Astrocyte (in vitro differentiated cells and primary cell): ENCODE measurements around the gene LRRC19. TPM values are rescaled to one million over a fixed set of nuclear protein-coding genes. Genes with fewer than 3 reads are reported as not detected.

Source experiments
- DNase-seq: peaks from one replicate; pipeline ENCODE4 v3.0.0-alpha.2; 2010; ENCODE audit warnings: low read depth
- FAIRE-seq: peaks from 2 replicates; lab custom pipeline; 2011; peaks lifted over from hg19 to GRCh38; lab: Jason Lieb, UNC
- H2AFZ ChIP-seq: 2 replicates; pipeline ENCODE4 v1.6.0; 2012; ENCODE audit warnings: low read depth, low read length, inconsistent platforms
- H3K27ac ChIP-seq: 2 replicates; pipeline ENCODE4 v1.5.1; 2011; ENCODE audit warnings: low read depth, low read length, inconsistent platforms
- H3K27me3 ChIP-seq: 2 replicates; pipeline ENCODE4 v1.6.0; 2011; ENCODE audit warnings: low read length, inconsistent platforms; ENCODE audit not compliant: insufficient read depth
- H3K36me3 ChIP-seq: 2 replicates; pipeline ENCODE4 v1.5.1; 2011; ENCODE audit warnings: low read length, inconsistent platforms; ENCODE audit not compliant: insufficient read depth
- H3K4me1 ChIP-seq: 2 replicates; pipeline ENCODE4 v1.5.1; 2011; ENCODE audit warnings: low read length, inconsistent platforms; ENCODE audit not compliant: insufficient read depth
- H3K4me2 ChIP-seq: 2 replicates; pipeline ENCODE4 v1.6.0; 2012; ENCODE audit warnings: low read length, inconsistent platforms
- H3K4me3 ChIP-seq: 2 replicates; pipeline ENCODE4 v1.5.1; 2011; ENCODE audit warnings: low read depth, mild to moderate bottlenecking, low read length, inconsistent platforms; ENCODE audit not compliant: insufficient read depth
- H3K79me2 ChIP-seq: 2 replicates; pipeline ENCODE4 v1.6.0; 2012; ENCODE audit warnings: mild to moderate bottlenecking, low read length, inconsistent platforms; ENCODE audit not compliant: insufficient read depth
- H3K9ac ChIP-seq: 2 replicates; pipeline ENCODE4 v1.6.0; 2012; ENCODE audit warnings: mild to moderate bottlenecking, low read length, inconsistent platforms
- H3K9me3 ChIP-seq: 2 replicates; pipeline ENCODE4 v1.5.1; 2012; ENCODE audit warnings: low read depth, mild to moderate bottlenecking, low read length, inconsistent platforms; ENCODE audit not compliant: insufficient read depth
- H4K20me1 ChIP-seq: 2 replicates; pipeline ENCODE4 v1.6.0; 2012; ENCODE audit warnings: low read length, inconsistent platforms; ENCODE audit not compliant: insufficient read depth
- H3K27ac Mint-ChIP-seq: one replicate; pipeline ENCODE4 v1.8.0; 2021; ENCODE audit warnings: mild to moderate bottlenecking, mixed read lengths; ENCODE audit not compliant: unreplicated experiment
- H3K27me3 Mint-ChIP-seq: one replicate; pipeline ENCODE4 v1.8.0; 2021; ENCODE audit warnings: low read depth, mixed read lengths; ENCODE audit not compliant: unreplicated experiment
- H3K36me3 Mint-ChIP-seq: one replicate; pipeline ENCODE4 v1.8.0; 2021; ENCODE audit warnings: low read depth, mixed read lengths; ENCODE audit not compliant: unreplicated experiment
- H3K4me1 Mint-ChIP-seq: one replicate; pipeline ENCODE4 v1.8.0; 2021; ENCODE audit warnings: low read depth, mixed read lengths; ENCODE audit not compliant: unreplicated experiment
- H3K4me3 Mint-ChIP-seq: one replicate; pipeline ENCODE4 v1.8.0; 2021; ENCODE audit warnings: mild to moderate bottlenecking, moderate library complexity, mixed read lengths; ENCODE audit not compliant: unreplicated experiment
- H3K9me3 Mint-ChIP-seq: one replicate; pipeline ENCODE4 v1.8.0; 2021; ENCODE audit warnings: mild to moderate bottlenecking, mixed read lengths; ENCODE audit not compliant: unreplicated experiment
- CTCF ChIP-seq: IDR thresholded peaks from 2 replicates; pipeline ENCODE4 v1.5.1; 2011; ENCODE audit warnings: low read depth, mild to moderate bottlenecking, inconsistent platforms, low read length, moderate library complexity; ENCODE audit not compliant: insufficient read depth
- EZH2 ChIP-seq: IDR thresholded peaks from 2 replicates; pipeline ENCODE4 v1.6.1; 2012; ENCODE audit warnings: mild to moderate bottlenecking, low read length, inconsistent platforms; ENCODE audit not compliant: insufficient read depth
- total RNA-seq: library from RNA; stranded (reverse); gene quantifications from 2 replicates; pipeline ENCODE4 v1.2.1, GENCODE V29; 2021

The LRRC19 gene
- total RNA-seq, 1 donor from 2014 or later = not detected

GRCh38 chr9:26955921-26956859 is 49.3 kb downstream of the LRRC19 start, which contains the start of gene IFT74:
Gene IFT74, plus strand, starts transcription at chr9:26956412. Its CDS starts 5,556 bp downstream, at chr9:26961968.
- no peaks in the 10 kb centered on the region for H3K36me3 ChIP-seq
- DNase-seq = peak; percentile 95
- H3K27me3 Mint-ChIP-seq = no peaks in the 10 kb centered on the region

GRCh38 chr9:26955222-26955903 is 50.1 kb downstream of the LRRC19 start:
- Mint-ChIP-seq H3K4me1 (peaks cover 11% of the 10 kb centered on the region), H3K36me3 (no peaks in the 10 kb centered on the region), H3K27me3 (no peaks in the 10 kb centered on the region), H3K9me3 (no peaks in the 10 kb centered on the region), H3K27ac (peak overlapping the region; percentile 88), H3K4me3 (peak overlapping the region; percentile 91)
- Histone ChIP-seq H3K27me3 (no peaks in the 10 kb centered on the region), H3K9ac (peak overlapping the region; percentile 91), H3K27ac (peak overlapping the region; percentile 87), H3K79me2 (peaks cover 5% of the 10 kb centered on the region), H3K4me3 (peak overlapping the region; percentile 76), H4K20me1 (no peaks in the 10 kb centered on the region), H3K9me3 (no peaks in the 10 kb centered on the region), H3K4me2 (peak overlapping the region; percentile 87), H3K36me3 (no peaks in the 10 kb centered on the region), H2AFZ (peak overlapping the region; percentile 92), H3K4me1 (peaks cover 2% of the 10 kb centered on the region)
- FAIRE-seq (no peak), DNase-seq (no peak)
- TF ChIP-seq CTCF = no peak
- TF ChIP-seq EZH2 = no peak

More at GRCh38 chr9:26955921-26956859, 49.3 kb downstream of the LRRC19 start, which contains the start of gene IFT74:
- Mint-ChIP-seq H3K4me3 (peak within 1 kb of the TSS; percentile 91), H3K27ac (peak within 1 kb of the TSS; percentile 88), H3K4me1 (peaks cover 11% of the 10 kb centered on the region), H3K9me3 (no peaks in the 10 kb centered on the region), H3K36me3 (no peaks in the 10 kb centered on the region)
- Histone ChIP-seq H3K79me2 (peaks cover 5% of the 10 kb centered on the region), H2AFZ (peak within 1 kb of the TSS; percentile 92), H3K27ac (peak within 1 kb of the TSS; percentile 87), H3K4me3 (peak within 1 kb of the TSS; percentile 76), H3K9ac (peak within 1 kb of the TSS; percentile 91), H3K9me3 (no peaks in the 10 kb centered on the region), H3K27me3 (no peaks in the 10 kb centered on the region), H4K20me1 (no peaks in the 10 kb centered on the region), H3K4me1 (peaks cover 2% of the 10 kb centered on the region), H3K4me2 (peak within 1 kb of the TSS; percentile 87)
- TF ChIP-seq CTCF (no peak), EZH2 (no peak)
- peak; percentile 47 for FAIRE-seq
